ENCODE results near the gene BCL7A. TPM values are rescaled to one million over a fixed set of nuclear protein-coding genes. Genes with fewer than 3 reads are reported as not detected.

Gene BCL7A
- total and polyA plus RNA-seq, 2 experiments from 2014 or later = 12.7 to 14.9 TPM

DNA sequence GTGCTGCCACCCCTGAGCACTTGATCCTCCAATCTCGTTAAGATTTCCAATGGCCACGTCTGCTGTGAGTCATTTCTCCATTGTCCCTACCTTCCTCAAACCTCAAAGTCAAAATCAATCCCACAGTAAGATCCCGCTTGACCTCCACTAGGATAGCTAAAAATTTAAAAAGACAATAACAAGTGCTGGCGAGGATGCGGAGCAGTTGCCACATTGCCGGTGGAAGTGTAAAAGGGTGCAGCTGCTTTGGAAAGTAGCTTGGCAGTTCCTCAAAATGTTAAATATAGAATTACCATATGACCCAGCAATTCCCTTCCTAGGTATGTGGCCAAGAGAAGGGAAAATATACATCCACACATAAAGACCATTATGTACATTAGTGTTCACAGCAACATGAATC, 9.5 kb upstream of the BCL7A start:
- H3K4me3 Mint-ChIP-seq = no peak overlapping the region
- no peak overlapping the region for H3K27ac Mint-ChIP-seq
- 0 out of 3 replicates have a peak, but pooled peaks cover 2% of the 10 kb centered on the region for H3K4me1 Mint-ChIP-seq
- ATAC-seq (no peak), DNase-seq (ENCODE audit: low spot score) (no peak)
- no peaks in the 10 kb centered on the region for H3K27me3 ChIP-seq (ENCODE audit: insufficient read depth)
- H3K9me3 Mint-ChIP-seq = no peaks in the 10 kb centered on the region
- H3K79me2 ChIP-seq (replicated peaks; ENCODE audit: insufficient read depth) = no peaks in the 10 kb centered on the region
- no peaks in the 10 kb centered on the region for H3K36me3 Mint-ChIP-seq (ENCODE audit: low read depth)
- TF ChIP-seq NANOG (IDR thresholded peaks at IDR 0.05; ENCODE audit: borderline replicate concordance) (no peak), STAT1 (IDR thresholded peaks at IDR 0.05; ENCODE audit: unreplicated experiment) (no peak), POLR2AphosphoS5 (IDR thresholded peaks at IDR 0.05; ENCODE audit: low read depth) (no peak), ZNF331 (CRISPR knock-in tag; IDR thresholded peaks at IDR 0.05; ENCODE audit: low read depth) (no peak), CREB1 (CRISPR knock-in tag; IDR thresholded peaks at IDR 0.05; ENCODE audit: low read depth) (no peak), JUNB (IDR thresholded peaks at IDR 0.05; ENCODE audit: unreplicated experiment) (no peak), ZNF114 (CRISPR knock-in tag; IDR thresholded peaks at IDR 0.05) (no peak), EZH2 (IDR thresholded peaks at IDR 0.05; ENCODE audit: low read depth, unreplicated experiment) (no peak), EZH2phosphoT487 (IDR thresholded peaks at IDR 0.05; ENCODE audit: unreplicated experiment) (no peak)
- TF ChIP-seq, protein P1, sequence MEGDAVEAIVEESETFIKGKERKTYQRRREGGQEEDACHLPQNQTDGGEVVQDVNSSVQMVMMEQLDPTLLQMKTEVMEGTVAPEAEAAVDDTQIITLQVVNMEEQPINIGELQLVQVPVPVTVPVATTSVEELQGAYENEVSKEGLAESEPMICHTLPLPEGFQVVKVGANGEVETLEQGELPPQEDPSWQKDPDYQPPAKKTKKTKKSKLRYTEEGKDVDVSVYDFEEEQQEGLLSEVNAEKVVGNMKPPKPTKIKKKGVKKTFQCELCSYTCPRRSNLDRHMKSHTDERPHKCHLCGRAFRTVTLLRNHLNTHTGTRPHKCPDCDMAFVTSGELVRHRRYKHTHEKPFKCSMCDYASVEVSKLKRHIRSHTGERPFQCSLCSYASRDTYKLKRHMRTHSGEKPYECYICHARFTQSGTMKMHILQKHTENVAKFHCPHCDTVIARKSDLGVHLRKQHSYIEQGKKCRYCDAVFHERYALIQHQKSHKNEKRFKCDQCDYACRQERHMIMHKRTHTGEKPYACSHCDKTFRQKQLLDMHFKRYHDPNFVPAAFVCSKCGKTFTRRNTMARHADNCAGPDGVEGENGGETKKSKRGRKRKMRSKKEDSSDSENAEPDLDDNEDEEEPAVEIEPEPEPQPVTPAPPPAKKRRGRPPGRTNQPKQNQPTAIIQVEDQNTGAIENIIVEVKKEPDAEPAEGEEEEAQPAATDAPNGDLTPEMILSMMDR (conservative IDR thresholded peaks at IDR 0.05; ENCODE audit: low read depth in 2 of 2) = no peak
- TF ChIP-seq, protein P2, sequence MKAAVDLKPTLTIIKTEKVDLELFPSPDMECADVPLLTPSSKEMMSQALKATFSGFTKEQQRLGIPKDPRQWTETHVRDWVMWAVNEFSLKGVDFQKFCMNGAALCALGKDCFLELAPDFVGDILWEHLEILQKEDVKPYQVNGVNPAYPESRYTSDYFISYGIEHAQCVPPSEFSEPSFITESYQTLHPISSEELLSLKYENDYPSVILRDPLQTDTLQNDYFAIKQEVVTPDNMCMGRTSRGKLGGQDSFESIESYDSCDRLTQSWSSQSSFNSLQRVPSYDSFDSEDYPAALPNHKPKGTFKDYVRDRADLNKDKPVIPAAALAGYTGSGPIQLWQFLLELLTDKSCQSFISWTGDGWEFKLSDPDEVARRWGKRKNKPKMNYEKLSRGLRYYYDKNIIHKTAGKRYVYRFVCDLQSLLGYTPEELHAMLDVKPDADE (IDR thresholded peaks at IDR 0.05) = no peak
- TF ChIP-seq, protein P3, sequence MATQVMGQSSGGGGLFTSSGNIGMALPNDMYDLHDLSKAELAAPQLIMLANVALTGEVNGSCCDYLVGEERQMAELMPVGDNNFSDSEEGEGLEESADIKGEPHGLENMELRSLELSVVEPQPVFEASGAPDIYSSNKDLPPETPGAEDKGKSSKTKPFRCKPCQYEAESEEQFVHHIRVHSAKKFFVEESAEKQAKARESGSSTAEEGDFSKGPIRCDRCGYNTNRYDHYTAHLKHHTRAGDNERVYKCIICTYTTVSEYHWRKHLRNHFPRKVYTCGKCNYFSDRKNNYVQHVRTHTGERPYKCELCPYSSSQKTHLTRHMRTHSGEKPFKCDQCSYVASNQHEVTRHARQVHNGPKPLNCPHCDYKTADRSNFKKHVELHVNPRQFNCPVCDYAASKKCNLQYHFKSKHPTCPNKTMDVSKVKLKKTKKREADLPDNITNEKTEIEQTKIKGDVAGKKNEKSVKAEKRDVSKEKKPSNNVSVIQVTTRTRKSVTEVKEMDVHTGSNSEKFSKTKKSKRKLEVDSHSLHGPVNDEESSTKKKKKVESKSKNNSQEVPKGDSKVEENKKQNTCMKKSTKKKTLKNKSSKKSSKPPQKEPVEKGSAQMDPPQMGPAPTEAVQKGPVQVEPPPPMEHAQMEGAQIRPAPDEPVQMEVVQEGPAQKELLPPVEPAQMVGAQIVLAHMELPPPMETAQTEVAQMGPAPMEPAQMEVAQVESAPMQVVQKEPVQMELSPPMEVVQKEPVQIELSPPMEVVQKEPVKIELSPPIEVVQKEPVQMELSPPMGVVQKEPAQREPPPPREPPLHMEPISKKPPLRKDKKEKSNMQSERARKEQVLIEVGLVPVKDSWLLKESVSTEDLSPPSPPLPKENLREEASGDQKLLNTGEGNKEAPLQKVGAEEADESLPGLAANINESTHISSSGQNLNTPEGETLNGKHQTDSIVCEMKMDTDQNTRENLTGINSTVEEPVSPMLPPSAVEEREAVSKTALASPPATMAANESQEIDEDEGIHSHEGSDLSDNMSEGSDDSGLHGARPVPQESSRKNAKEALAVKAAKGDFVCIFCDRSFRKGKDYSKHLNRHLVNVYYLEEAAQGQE (IDR thresholded peaks at IDR 0.05; ENCODE audit: unreplicated experiment) = no peak
- TF ChIP-seq, protein P4, sequence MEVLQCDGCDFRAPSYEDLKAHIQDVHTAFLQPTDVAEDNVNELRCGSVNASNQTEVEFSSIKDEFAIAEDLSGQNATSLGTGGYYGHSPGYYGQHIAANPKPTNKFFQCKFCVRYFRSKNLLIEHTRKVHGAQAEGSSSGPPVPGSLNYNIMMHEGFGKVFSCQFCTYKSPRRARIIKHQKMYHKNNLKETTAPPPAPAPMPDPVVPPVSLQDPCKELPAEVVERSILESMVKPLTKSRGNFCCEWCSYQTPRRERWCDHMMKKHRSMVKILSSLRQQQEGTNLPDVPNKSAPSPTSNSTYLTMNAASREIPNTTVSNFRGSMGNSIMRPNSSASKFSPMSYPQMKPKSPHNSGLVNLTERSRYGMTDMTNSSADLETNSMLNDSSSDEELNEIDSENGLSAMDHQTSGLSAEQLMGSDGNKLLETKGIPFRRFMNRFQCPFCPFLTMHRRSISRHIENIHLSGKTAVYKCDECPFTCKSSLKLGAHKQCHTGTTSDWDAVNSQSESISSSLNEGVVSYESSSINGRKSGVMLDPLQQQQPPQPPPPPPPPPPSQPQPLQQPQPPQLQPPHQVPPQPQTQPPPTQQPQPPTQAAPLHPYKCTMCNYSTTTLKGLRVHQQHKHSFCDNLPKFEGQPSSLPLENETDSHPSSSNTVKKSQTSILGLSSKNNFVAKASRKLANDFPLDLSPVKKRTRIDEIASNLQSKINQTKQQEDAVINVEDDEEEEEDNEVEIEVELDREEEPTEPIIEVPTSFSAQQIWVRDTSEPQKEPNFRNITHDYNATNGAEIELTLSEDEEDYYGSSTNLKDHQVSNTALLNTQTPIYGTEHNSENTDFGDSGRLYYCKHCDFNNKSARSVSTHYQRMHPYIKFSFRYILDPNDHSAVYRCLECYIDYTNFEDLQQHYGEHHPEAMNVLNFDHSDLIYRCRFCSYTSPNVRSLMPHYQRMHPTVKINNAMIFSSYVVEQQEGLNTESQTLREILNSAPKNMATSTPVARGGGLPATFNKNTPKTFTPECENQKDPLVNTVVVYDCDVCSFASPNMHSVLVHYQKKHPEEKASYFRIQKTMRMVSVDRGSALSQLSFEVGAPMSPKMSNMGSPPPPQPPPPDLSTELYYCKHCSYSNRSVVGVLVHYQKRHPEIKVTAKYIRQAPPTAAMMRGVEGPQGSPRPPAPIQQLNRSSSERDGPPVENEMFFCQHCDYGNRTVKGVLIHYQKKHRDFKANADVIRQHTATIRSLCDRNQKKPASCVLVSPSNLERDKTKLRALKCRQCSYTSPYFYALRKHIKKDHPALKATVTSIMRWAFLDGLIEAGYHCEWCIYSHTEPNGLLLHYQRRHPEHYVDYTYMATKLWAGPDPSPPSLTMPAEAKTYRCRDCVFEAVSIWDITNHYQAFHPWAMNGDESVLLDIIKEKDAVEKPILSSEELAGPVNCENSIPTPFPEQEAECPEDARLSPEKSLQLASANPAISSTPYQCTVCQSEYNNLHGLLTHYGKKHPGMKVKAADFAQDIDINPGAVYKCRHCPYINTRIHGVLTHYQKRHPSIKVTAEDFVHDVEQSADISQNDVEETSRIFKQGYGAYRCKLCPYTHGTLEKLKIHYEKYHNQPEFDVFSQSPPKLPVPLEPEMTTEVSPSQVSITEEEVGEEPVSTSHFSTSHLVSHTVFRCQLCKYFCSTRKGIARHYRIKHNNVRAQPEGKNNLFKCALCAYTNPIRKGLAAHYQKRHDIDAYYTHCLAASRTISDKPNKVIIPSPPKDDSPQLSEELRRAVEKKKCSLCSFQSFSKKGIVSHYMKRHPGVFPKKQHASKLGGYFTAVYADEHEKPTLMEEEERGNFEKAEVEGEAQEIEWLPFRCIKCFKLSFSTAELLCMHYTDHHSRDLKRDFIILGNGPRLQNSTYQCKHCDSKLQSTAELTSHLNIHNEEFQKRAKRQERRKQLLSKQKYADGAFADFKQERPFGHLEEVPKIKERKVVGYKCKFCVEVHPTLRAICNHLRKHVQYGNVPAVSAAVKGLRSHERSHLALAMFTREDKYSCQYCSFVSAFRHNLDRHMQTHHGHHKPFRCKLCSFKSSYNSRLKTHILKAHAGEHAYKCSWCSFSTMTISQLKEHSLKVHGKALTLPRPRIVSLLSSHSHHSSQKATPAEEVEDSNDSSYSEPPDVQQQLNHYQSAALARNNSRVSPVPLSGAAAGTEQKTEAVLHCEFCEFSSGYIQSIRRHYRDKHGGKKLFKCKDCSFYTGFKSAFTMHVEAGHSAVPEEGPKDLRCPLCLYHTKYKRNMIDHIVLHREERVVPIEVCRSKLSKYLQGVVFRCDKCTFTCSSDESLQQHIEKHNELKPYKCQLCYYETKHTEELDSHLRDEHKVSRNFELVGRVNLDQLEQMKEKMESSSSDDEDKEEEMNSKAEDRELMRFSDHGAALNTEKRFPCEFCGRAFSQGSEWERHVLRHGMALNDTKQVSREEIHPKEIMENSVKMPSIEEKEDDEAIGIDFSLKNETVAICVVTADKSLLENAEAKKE (CRISPR knock-in tag; IDR thresholded peaks at IDR 0.05) = no peak
- no peak overlapping the region for H3K4me3 ChIP-seq
- H3K36me3 ChIP-seq (ENCODE audit: insufficient read depth) = no peaks in the 10 kb centered on the region
- no peak overlapping the region for H3K27ac ChIP-seq (ENCODE audit: low read depth)
- H3K4me1 ChIP-seq (ENCODE audit: insufficient read depth) = no peaks in the 10 kb centered on the region
- no peak overlapping the region for H3K4me2 ChIP-seq
- no peak overlapping the region for H2AFZ ChIP-seq
- H3K27me3 Mint-ChIP-seq (ENCODE audit: insufficient read depth, low read depth, poor library complexity) = peaks cover 3% of the 10 kb centered on the region
- no peaks in the 10 kb centered on the region for H3K9me2 ChIP-seq (ENCODE audit: insufficient read depth)
- H4K20me1 ChIP-seq (replicated peaks; ENCODE audit: insufficient read depth) = no peaks in the 10 kb centered on the region
- H3F3A ChIP-seq (replicated peaks; ENCODE audit: low read depth) = no peaks in the 10 kb centered on the region
